ENCODE measurements around the gene CD59. TPM values are rescaled to one million over a fixed set of nuclear protein-coding genes. Genes with fewer than 3 reads are reported as not detected.

CD59 gene
- total RNA-seq, 1 experiment from 2014 or later: 1,281 TPM

GRCh38 chr11:33773987-33774735 lies 37.9 kb upstream of the CD59 start, which contains the start of gene FBXO3:
Gene FBXO3 (minus strand): TSS chr11:33774520. CDS start chr11:33774497, 23 bp downstream.
- DNase-seq: peak; percentile 86
- CTCF ChIA-PET: interaction anchor here (1.1 kb wide), 1 partner anchor 30 kb away, joined by 3 read pairs; no protein-coding TSS in a partner anchor
- Mint-ChIP-seq H3K4me3 (ENCODE audit: low read depth, unreplicated experiment) (peak within 1 kb of the TSS; percentile 71), H3K9me3 (ENCODE audit: low read depth, unreplicated experiment) (no peaks in the 10 kb centered on the region), H3K27ac (ENCODE audit: unreplicated experiment) (peak within 1 kb of the TSS; percentile 17), H3K36me3 (ENCODE audit: insufficient read depth, unreplicated experiment) (peaks cover 23% of the 10 kb centered on the region), H3K27me3 (ENCODE audit: unreplicated experiment) (no peaks in the 10 kb centered on the region), H3K4me1 (ENCODE audit: low read depth, unreplicated experiment) (peaks cover 34% of the 10 kb centered on the region)
- no peak for TF ChIP-seq CTCF (IDR thresholded peaks at IDR 0.05; ENCODE audit: unreplicated experiment)
- no TSS peak for BruUV-seq (replicated peaks)
- intact Hi-C loops (cut with micrococcal nuclease; ENCODE audit: unreplicated experiment): no loop called here

GRCh38 chr11:33773404-33773986 lies 37.3 kb upstream of the CD59 start:
- H3K4me3 Mint-ChIP-seq (ENCODE audit: low read depth, unreplicated experiment): peak overlapping the region; percentile 71
- TF ChIP-seq CTCF (IDR thresholded peaks at IDR 0.05; ENCODE audit: unreplicated experiment): no peak
- CTCF ChIA-PET: no interaction called here
- peaks cover 23% of the 10 kb centered on the region for H3K36me3 Mint-ChIP-seq (ENCODE audit: insufficient read depth, unreplicated experiment)
- H3K4me1 Mint-ChIP-seq (ENCODE audit: low read depth, unreplicated experiment): peaks cover 34% of the 10 kb centered on the region
- peak; percentile 21 for DNase-seq
- intact Hi-C loops (cut with micrococcal nuclease; ENCODE audit: unreplicated experiment): no loop called here
- no peaks in the 10 kb centered on the region for H3K9me3 Mint-ChIP-seq (ENCODE audit: low read depth, unreplicated experiment)
- H3K27ac Mint-ChIP-seq (ENCODE audit: unreplicated experiment): peak overlapping the region; percentile 17
- no peaks in the 10 kb centered on the region for H3K27me3 Mint-ChIP-seq (ENCODE audit: unreplicated experiment)
- no TSS peak for BruUV-seq (replicated peaks)

GRCh38 chr11:33772870-33773269 lies 36.6 kb upstream of the CD59 start:
- H3K27ac Mint-ChIP-seq (ENCODE audit: unreplicated experiment): peak overlapping the region; percentile 15
- DNase-seq: no peak
- CTCF ChIA-PET: no interaction called here
- no peaks in the 10 kb centered on the region for H3K9me3 Mint-ChIP-seq (ENCODE audit: low read depth, unreplicated experiment)
- peak overlapping the region; percentile 71 for H3K4me3 Mint-ChIP-seq (ENCODE audit: low read depth, unreplicated experiment)
- TF ChIP-seq CTCF (IDR thresholded peaks at IDR 0.05; ENCODE audit: unreplicated experiment): no peak
- no TSS peak for BruUV-seq (replicated peaks)
- intact Hi-C loops (cut with micrococcal nuclease; ENCODE audit: unreplicated experiment): no loop called here
- H3K36me3 Mint-ChIP-seq (ENCODE audit: insufficient read depth, unreplicated experiment): peaks cover 23% of the 10 kb centered on the region
- H3K27me3 Mint-ChIP-seq (ENCODE audit: unreplicated experiment): no peaks in the 10 kb centered on the region
- peaks cover 34% of the 10 kb centered on the region for H3K4me1 Mint-ChIP-seq (ENCODE audit: low read depth, unreplicated experiment)

- Mint-ChIP-seq H3K27me3 (ENCODE audit: unreplicated experiment) (no peaks in the 10 kb centered on the region), H3K4me1 (ENCODE audit: low read depth, unreplicated experiment) (peaks cover 34% of the 10 kb centered on the region), H3K27ac (ENCODE audit: unreplicated experiment) (peak overlapping the region; percentile 15), H3K4me3 (ENCODE audit: low read depth, unreplicated experiment) (peak overlapping the region; percentile 71), H3K36me3 (ENCODE audit: insufficient read depth, unreplicated experiment) (peaks cover 23% of the 10 kb centered on the region), H3K9me3 (ENCODE audit: low read depth, unreplicated experiment) (no peaks in the 10 kb centered on the region)
- CTCF ChIA-PET: no interaction called here
- intact Hi-C loops (cut with micrococcal nuclease; ENCODE audit: unreplicated experiment): no loop called here
- TF ChIP-seq CTCF (IDR thresholded peaks at IDR 0.05; ENCODE audit: unreplicated experiment): no peak
- BruUV-seq (replicated peaks): no TSS peak
- DNase-seq: no peak
Measured at GRCh38 chr11:33772300-33772699, 36.1 kb upstream of the CD59 start.
